Measurements from ENCODE around the gene NCL. TPM values are rescaled to one million over a fixed set of nuclear protein-coding genes. Genes with fewer than 3 reads are reported as not detected.

NCL gene
- total RNA-seq = 92.0 and 113 TPM in 2 replicates

GRCh38 chr2:231463698-231464575, at the start of gene NCL:
Gene NCL, minus strand, starts transcription at chr2:231464484. Its CDS starts 131 bp downstream, at chr2:231464353.

Other genes with a start within 250 kb of the NCL start
- gene B3GNT7, start 68.8 kb downstream of the NCL start, total RNA-seq = 0.80 and 1.3 TPM in 2 replicates
- 0.24 TPM in 1 of 2 replicates, not detected in the other for gene NMUR1, start 66.0 kb upstream of the NCL start, total RNA-seq
- not detected in 2 replicates for gene TEX44, start 128.4 kb upstream of the NCL start, total RNA-seq
- 655 and 888 TPM in 2 replicates for gene PTMA, start 244.0 kb upstream of the NCL start, total RNA-seq

Measured in epithelial cell of alveolus of lung (primary cell).